AG09319 (cell line): ENCODE measurements around the gene COL1A2.

ENCODE experiments used
- DNase-seq: peaks from one replicate; pipeline ENCODE4 v3.0.0-alpha.2; 2010; ENCODE audit warnings: low read depth; ENCODE audit errors: extremely low read depth
- TF ChIP-seq, protein P1 (sequence below): IDR thresholded peaks from 2 replicates; pipeline ENCODE4 v1.5.1; 2011; ENCODE audit warnings: low read depth, mild to moderate bottlenecking, inconsistent platforms, low read length, moderate library complexity

Gene COL1A2

GRCh38 chr7:94422827-94423460 is 28.2 kb downstream of the COL1A2 start:
- no peak for DNase-seq
- TF ChIP-seq, protein P1, sequence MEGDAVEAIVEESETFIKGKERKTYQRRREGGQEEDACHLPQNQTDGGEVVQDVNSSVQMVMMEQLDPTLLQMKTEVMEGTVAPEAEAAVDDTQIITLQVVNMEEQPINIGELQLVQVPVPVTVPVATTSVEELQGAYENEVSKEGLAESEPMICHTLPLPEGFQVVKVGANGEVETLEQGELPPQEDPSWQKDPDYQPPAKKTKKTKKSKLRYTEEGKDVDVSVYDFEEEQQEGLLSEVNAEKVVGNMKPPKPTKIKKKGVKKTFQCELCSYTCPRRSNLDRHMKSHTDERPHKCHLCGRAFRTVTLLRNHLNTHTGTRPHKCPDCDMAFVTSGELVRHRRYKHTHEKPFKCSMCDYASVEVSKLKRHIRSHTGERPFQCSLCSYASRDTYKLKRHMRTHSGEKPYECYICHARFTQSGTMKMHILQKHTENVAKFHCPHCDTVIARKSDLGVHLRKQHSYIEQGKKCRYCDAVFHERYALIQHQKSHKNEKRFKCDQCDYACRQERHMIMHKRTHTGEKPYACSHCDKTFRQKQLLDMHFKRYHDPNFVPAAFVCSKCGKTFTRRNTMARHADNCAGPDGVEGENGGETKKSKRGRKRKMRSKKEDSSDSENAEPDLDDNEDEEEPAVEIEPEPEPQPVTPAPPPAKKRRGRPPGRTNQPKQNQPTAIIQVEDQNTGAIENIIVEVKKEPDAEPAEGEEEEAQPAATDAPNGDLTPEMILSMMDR = no peak

DNA sequence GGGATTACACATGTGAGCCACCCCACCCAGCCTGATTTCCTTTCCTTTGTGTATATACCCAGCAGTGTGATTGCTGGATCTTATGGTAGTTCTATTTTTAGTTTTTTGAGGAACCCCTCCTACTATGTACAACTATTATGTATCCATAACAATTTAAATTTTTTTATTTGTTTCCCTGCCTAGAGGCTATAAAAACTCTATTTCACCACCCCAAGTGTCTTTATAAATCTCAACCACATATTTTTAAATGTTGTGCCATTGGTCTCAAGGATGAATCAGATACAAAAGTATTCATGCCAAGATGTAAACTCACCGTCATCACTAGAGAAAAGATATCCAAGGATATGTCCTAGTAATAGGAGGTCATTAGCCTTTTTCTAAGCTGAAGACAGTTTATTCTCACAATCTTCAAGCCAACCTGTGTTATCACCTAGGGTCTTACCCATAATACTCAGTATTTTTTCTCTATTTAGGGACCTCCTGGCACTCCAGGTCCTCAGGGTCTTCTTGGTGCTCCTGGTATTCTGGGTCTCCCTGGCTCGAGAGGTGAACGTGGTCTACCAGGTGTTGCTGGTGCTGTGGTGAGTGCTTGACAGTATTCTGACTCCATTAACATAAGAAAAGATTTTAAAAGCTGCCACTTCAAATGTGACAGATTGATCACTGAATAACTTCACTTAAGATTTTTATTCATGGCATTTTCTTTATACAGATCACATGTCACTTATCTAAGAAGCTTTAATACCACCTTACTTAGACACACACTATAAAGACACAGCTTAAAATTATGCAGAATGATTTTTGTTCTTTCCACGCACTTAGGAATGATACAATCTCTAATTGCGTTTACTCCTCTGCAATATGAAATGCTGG is 29.4 kb downstream of the COL1A2 start:
- DNase-seq = no peak
- TF ChIP-seq, protein P1 = no peak

GRCh38 chr7:94425546-94425945 is 30.9 kb downstream of the COL1A2 start:
- TF ChIP-seq, protein P1 = no peak
- no peak for DNase-seq

- TF ChIP-seq, protein P1 = no peak
- no peak for DNase-seq
Observed at GRCh38 chr7:94426980-94427875, 32.5 kb downstream of the COL1A2 start.

DNA sequence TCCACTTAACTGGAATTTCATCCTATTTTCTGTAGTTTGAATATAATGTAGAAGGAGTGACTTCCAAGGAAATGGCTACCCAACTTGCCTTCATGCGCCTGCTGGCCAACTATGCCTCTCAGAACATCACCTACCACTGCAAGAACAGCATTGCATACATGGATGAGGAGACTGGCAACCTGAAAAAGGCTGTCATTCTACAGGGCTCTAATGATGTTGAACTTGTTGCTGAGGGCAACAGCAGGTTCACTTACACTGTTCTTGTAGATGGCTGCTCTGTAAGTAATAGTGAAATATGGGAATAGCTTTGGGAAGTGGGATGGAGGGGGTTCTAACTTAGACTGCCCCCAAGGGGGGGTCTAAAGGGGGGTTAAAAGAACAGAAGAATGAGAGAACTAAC is 34.5 kb downstream of the COL1A2 start:
- DNase-seq = no peak
- TF ChIP-seq, protein P1 = no peak

GRCh38 chr7:94431176-94431575 is 36.5 kb downstream of the COL1A2 start:
- TF ChIP-seq, protein P1 = no peak
- no peak for DNase-seq
